Renal cortex interstitium (tissue), 11 donors: Measurements from ENCODE around the gene BARX2. TPM values are rescaled to one million over a fixed set of nuclear protein-coding genes. Genes with fewer than 3 reads are reported as not detected.

Experiments
- DNase-seq, 11 donors: peaks; one replicate each; pipeline ENCODE4 v3.0.0-alpha.2; 2013; ENCODE audit warnings: low read depth in 9 of 11, low spot score in 4 of 11; ENCODE audit errors: extremely low read depth in 1 of 11
- polyA plus RNA-seq, 3 donors: library from polyadenylated mRNA; unstranded; fragments of 120-200 nt; gene quantifications; one replicate each; pipeline ENCODE4 v1.2.1, GENCODE V29; 2013; ENCODE audit not compliant: insufficient read length in 3 of 3

Gene BARX2
- polyA plus RNA-seq, 3 donors: 0.62 to 1.5 (median 0.62) TPM

GRCh38 chr11:129368889-129369672 lies 6.6 kb upstream of the BARX2 start:
- no peak for DNase-seq

- DNase-seq: no peak
These were observed 4.9 kb upstream of the BARX2 start for GRCh38 chr11:129370715-129371114.

- DNase-seq: no peak
These were observed 2.8 kb upstream of the BARX2 start for GRCh38 chr11:129372609-129373488.

GRCh38 chr11:129373489-129373953 lies 2.1 kb upstream of the BARX2 start:
- DNase-seq: no peak

GRCh38 chr11:129374081-129374992 lies 1.3 kb upstream of the BARX2 start:
- DNase-seq: no peak

GRCh38 chr11:129374993-129375750 lies 476 bp upstream of the BARX2 start:
- no peak for DNase-seq

- DNase-seq: no peak
These were observed 1.2 kb downstream of the BARX2 start for GRCh38 chr11:129376658-129377341.

- no peak for DNase-seq
These were observed 2.1 kb downstream of the BARX2 start for GRCh38 chr11:129377739-129378138.

- no peak for DNase-seq
These were observed 4.8 kb downstream of the BARX2 start for GRCh38 chr11:129380413-129380812.

GRCh38 chr11:129382583-129382982 lies 6.9 kb downstream of the BARX2 start:
- no peak for DNase-seq

GRCh38 chr11:129383060-129383459 lies 7.4 kb downstream of the BARX2 start:
- DNase-seq: no peak

GRCh38 chr11:129383502-129383901 lies 7.9 kb downstream of the BARX2 start:
- no peak for DNase-seq

GRCh38 chr11:129384415-129384814 lies 8.8 kb downstream of the BARX2 start:
- no peak for DNase-seq

- no peak for DNase-seq
These were observed 10.2 kb downstream of the BARX2 start for GRCh38 chr11:129385801-129386200.

GRCh38 chr11:129386795-129387397 lies 11.2 kb downstream of the BARX2 start:
- DNase-seq: no peak

- DNase-seq: no peak
These were observed 11.8 kb downstream of the BARX2 start for GRCh38 chr11:129387434-129387833.

GRCh38 chr11:129388824-129389223 lies 13.2 kb downstream of the BARX2 start:
- DNase-seq: no peak
